ENCODE results near the gene CDK12. TPM values are rescaled to one million over a fixed set of nuclear protein-coding genes. Genes with fewer than 3 reads are reported as not detected.
"Not testable (repeated sequence)": the region's sequence is repeated elsewhere in the genome, so short reads cannot be mapped to it uniquely, and the experiment has no call there.

Gene CDK12
- total and polyA plus RNA-seq, 2 experiments from 2014 or later, result 20.9 to 55.3 TPM

GRCh38 chr17:39473310-39473709 is 12.0 kb downstream of the CDK12 start (continued):
- TF ChIP-seq, protein P1, sequence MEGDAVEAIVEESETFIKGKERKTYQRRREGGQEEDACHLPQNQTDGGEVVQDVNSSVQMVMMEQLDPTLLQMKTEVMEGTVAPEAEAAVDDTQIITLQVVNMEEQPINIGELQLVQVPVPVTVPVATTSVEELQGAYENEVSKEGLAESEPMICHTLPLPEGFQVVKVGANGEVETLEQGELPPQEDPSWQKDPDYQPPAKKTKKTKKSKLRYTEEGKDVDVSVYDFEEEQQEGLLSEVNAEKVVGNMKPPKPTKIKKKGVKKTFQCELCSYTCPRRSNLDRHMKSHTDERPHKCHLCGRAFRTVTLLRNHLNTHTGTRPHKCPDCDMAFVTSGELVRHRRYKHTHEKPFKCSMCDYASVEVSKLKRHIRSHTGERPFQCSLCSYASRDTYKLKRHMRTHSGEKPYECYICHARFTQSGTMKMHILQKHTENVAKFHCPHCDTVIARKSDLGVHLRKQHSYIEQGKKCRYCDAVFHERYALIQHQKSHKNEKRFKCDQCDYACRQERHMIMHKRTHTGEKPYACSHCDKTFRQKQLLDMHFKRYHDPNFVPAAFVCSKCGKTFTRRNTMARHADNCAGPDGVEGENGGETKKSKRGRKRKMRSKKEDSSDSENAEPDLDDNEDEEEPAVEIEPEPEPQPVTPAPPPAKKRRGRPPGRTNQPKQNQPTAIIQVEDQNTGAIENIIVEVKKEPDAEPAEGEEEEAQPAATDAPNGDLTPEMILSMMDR (conservative IDR thresholded peaks at IDR 0.05; ENCODE audit: low read depth in 2 of 2), result no peak
- TF ChIP-seq POLR2AphosphoS5 (IDR thresholded peaks at IDR 0.05; ENCODE audit: low read depth) (no peak), ETS1 (IDR thresholded peaks at IDR 0.05) (no peak), STAT1 (IDR thresholded peaks at IDR 0.05; ENCODE audit: unreplicated experiment) (no peak)

GRCh38 chr17:39479631-39480030 is 18.3 kb downstream of the CDK12 start:
- H3K4me3 Mint-ChIP-seq; H4K20me1 ChIP-seq (replicated peaks; ENCODE audit: insufficient read depth); H3K4me2 ChIP-seq; H3K27me3 ChIP-seq (ENCODE audit: insufficient read depth); H3K27ac ChIP-seq (ENCODE audit: low read depth); H3K27ac Mint-ChIP-seq; H3K4me1 Mint-ChIP-seq; H3F3A ChIP-seq (replicated peaks; ENCODE audit: low read depth); H3K27me3 Mint-ChIP-seq (ENCODE audit: insufficient read depth, low read depth, poor library complexity); H3K9me2 ChIP-seq (ENCODE audit: insufficient read depth); H2AFZ ChIP-seq; ATAC-seq; H3K4me3 ChIP-seq; H3K36me3 ChIP-seq (ENCODE audit: insufficient read depth); H3K4me1 ChIP-seq (ENCODE audit: insufficient read depth); DNase-seq (ENCODE audit: low spot score); H3K9me3 Mint-ChIP-seq: not testable (repeated sequence)
- H3K79me2 ChIP-seq (replicated peaks; ENCODE audit: insufficient read depth), result peaks cover 23% of the 10 kb centered on the region
- peaks cover 33% of the 10 kb centered on the region for H3K36me3 Mint-ChIP-seq (ENCODE audit: low read depth)

DNA sequence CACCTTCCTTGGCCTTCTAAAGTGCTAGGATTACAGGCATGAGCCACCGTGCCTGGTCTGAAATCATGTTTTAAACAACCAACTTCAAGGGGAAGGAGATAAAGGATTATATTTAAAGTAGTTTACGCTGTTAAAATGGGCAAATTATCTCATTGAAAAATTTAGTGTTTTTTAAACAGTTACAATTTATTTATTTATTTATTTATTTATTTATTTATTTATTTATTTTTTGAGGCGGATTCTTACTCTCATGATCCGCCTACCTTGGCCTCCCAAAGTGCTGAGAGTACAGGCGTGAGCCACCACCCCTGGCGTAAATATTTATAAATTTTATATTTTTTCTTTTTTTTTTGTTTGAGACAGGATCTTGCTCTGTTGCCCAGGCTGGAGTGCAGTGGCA is 22.2 kb downstream of the CDK12 start:
- Histone ChIP-seq H3K79me2 (replicated peaks; ENCODE audit: insufficient read depth) (peaks cover 16% of the 10 kb centered on the region; the same call in 1 of the 2 replicates), H3K36me3 (ENCODE audit: insufficient read depth) (no peaks in the 10 kb centered on the region), H3F3A (replicated peaks; ENCODE audit: low read depth) (no peaks in the 10 kb centered on the region), H3K4me1 (ENCODE audit: insufficient read depth) (no peaks in the 10 kb centered on the region), H3K9me2 (ENCODE audit: insufficient read depth) (no peaks in the 10 kb centered on the region), H3K27me3 (ENCODE audit: insufficient read depth) (no peaks in the 10 kb centered on the region), H4K20me1 (replicated peaks; ENCODE audit: insufficient read depth) (peaks cover 13% of the 10 kb centered on the region), H3K4me2 (no peak overlapping the region), H3K27ac (ENCODE audit: low read depth) (no peak overlapping the region), H2AFZ (no peak overlapping the region), H3K4me3 (no peak overlapping the region)
- no peak for TF ChIP-seq EZH2phosphoT487 (IDR thresholded peaks at IDR 0.05; ENCODE audit: unreplicated experiment)
- no peak for TF ChIP-seq STAT1 (IDR thresholded peaks at IDR 0.05; ENCODE audit: unreplicated experiment)
- no peak for TF ChIP-seq REST (IDR thresholded peaks at IDR 0.05; ENCODE audit: unreplicated experiment)
- no peak for TF ChIP-seq ZNF114 (CRISPR knock-in tag; IDR thresholded peaks at IDR 0.05)
- TF ChIP-seq, protein P1 (conservative IDR thresholded peaks at IDR 0.05; ENCODE audit: low read depth in 2 of 2), result no peak
- TF ChIP-seq JUNB (IDR thresholded peaks at IDR 0.05; ENCODE audit: unreplicated experiment), result no peak
- no peak for TF ChIP-seq ZNF331 (CRISPR knock-in tag; IDR thresholded peaks at IDR 0.05; ENCODE audit: low read depth)
- no peaks in the 10 kb centered on the region for H3K4me1 Mint-ChIP-seq
- peaks cover 18% of the 10 kb centered on the region for H3K36me3 Mint-ChIP-seq (ENCODE audit: low read depth)
- no peak overlapping the region for H3K27ac Mint-ChIP-seq
- no peak overlapping the region for H3K4me3 Mint-ChIP-seq
- DNase-seq (ENCODE audit: low spot score) (no peak), ATAC-seq (no peak)
- no peaks in the 10 kb centered on the region for H3K27me3 Mint-ChIP-seq (ENCODE audit: insufficient read depth, low read depth, poor library complexity)
- no peaks in the 10 kb centered on the region for H3K9me3 Mint-ChIP-seq
